WERI-Rb-1 (cell line): ENCODE measurements around the gene PAPOLA.

Experiments used
- DNase-seq: peaks from one replicate; pipeline ENCODE4 v3.0.0-alpha.2; 2020
- H3K27ac ChIP-seq: fragments of 250-450 bp; sonication (Bioruptor Pico); 2 replicates; pipeline ENCODE4 v1.5.1; 2020; ENCODE audit warnings: mild to moderate bottlenecking, moderate library complexity
- H3K27me3 ChIP-seq: fragments of 250-450 bp; sonication (Bioruptor Pico); 2 replicates; pipeline ENCODE4 v1.5.1; 2021; ENCODE audit warnings: mild to moderate bottlenecking, low read depth, moderate library complexity; ENCODE audit not compliant: insufficient read depth, severe bottlenecking
- H3K36me3 ChIP-seq: fragments of 250-450 bp; sonication (Bioruptor Pico); 2 replicates; pipeline ENCODE4 v1.5.1; 2020; ENCODE audit warnings: mild to moderate bottlenecking, moderate library complexity
- H3K4me3 ChIP-seq: 2 replicates; pipeline ENCODE4 v1.5.1; 2011; ENCODE audit warnings: low read depth, mild to moderate bottlenecking, control low read depth, low read length
- H3K9me3 ChIP-seq: fragments of 250-450 bp; sonication (Bioruptor Pico); 2 replicates; pipeline ENCODE4 v1.5.1; 2021; ENCODE audit warnings: mild to moderate bottlenecking, moderate library complexity; ENCODE audit not compliant: severe bottlenecking
- CTCF ChIP-seq: IDR thresholded peaks from 2 replicates; pipeline ENCODE4 v1.5.1; 2011; ENCODE audit warnings: low read depth, mild to moderate bottlenecking, control low read depth, inconsistent platforms, low read length

The PAPOLA gene

GRCh38 chr14:96532632-96533031 is 30.4 kb downstream of the PAPOLA start:
- Histone ChIP-seq H3K27ac (no peak overlapping the region), H3K27me3 (no peaks in the 10 kb centered on the region), H3K4me3 (no peak overlapping the region), H3K36me3 (peaks cover 31% of the 10 kb centered on the region), H3K9me3 (no peaks in the 10 kb centered on the region)
- no peak for DNase-seq
- no peak for TF ChIP-seq CTCF

GRCh38 chr14:96536807-96537206 is 34.6 kb downstream of the PAPOLA start:
- Histone ChIP-seq H3K27me3 (no peaks in the 10 kb centered on the region), H3K4me3 (no peak overlapping the region), H3K36me3 (peaks cover 23% of the 10 kb centered on the region), H3K27ac (no peak overlapping the region), H3K9me3 (no peaks in the 10 kb centered on the region)
- no peak for TF ChIP-seq CTCF
- no peak for DNase-seq

GRCh38 chr14:96538097-96538989 is 36.2 kb downstream of the PAPOLA start:
- no peak for TF ChIP-seq CTCF
- no peak for DNase-seq
- Histone ChIP-seq H3K9me3 (no peaks in the 10 kb centered on the region), H3K36me3 (peaks cover 15% of the 10 kb centered on the region), H3K4me3 (no peak overlapping the region), H3K27me3 (no peaks in the 10 kb centered on the region), H3K27ac (no peak overlapping the region)

GRCh38 chr14:96538990-96539317 is 36.8 kb downstream of the PAPOLA start:
- no peak for TF ChIP-seq CTCF
- Histone ChIP-seq H3K9me3 (no peaks in the 10 kb centered on the region), H3K4me3 (no peak overlapping the region), H3K36me3 (peaks cover 11% of the 10 kb centered on the region), H3K27ac (no peak overlapping the region), H3K27me3 (no peaks in the 10 kb centered on the region)
- no peak for DNase-seq

GRCh38 chr14:96554315-96554910 is 52.2 kb downstream of the PAPOLA start:
- no peak for DNase-seq
- Histone ChIP-seq H3K27me3 (no peaks in the 10 kb centered on the region), H3K36me3 (peaks cover 63% of the 10 kb centered on the region), H3K27ac (no peak overlapping the region), H3K4me3 (no peak overlapping the region), H3K9me3 (no peaks in the 10 kb centered on the region)
- TF ChIP-seq CTCF: no peak

GRCh38 chr14:96559571-96559970 is 57.4 kb downstream of the PAPOLA start:
- no peak overlapping the region for H3K4me3 ChIP-seq
- no peak for DNase-seq
- no peaks in the 10 kb centered on the region for H3K9me3 ChIP-seq
- H3K27ac ChIP-seq: no peak overlapping the region
- H3K27me3 ChIP-seq: no peaks in the 10 kb centered on the region
- H3K36me3 ChIP-seq: peaks cover 48% of the 10 kb centered on the region
- TF ChIP-seq CTCF: no peak
